Measurements from ENCODE around the gene CLDN5. TPM values are rescaled to one million over a fixed set of nuclear protein-coding genes. Genes with fewer than 3 reads are reported as not detected.

Gene CLDN5
- polyA plus RNA-seq, 10 donors, result 24.7 to 68.9 (median 44.7) TPM

DNA sequence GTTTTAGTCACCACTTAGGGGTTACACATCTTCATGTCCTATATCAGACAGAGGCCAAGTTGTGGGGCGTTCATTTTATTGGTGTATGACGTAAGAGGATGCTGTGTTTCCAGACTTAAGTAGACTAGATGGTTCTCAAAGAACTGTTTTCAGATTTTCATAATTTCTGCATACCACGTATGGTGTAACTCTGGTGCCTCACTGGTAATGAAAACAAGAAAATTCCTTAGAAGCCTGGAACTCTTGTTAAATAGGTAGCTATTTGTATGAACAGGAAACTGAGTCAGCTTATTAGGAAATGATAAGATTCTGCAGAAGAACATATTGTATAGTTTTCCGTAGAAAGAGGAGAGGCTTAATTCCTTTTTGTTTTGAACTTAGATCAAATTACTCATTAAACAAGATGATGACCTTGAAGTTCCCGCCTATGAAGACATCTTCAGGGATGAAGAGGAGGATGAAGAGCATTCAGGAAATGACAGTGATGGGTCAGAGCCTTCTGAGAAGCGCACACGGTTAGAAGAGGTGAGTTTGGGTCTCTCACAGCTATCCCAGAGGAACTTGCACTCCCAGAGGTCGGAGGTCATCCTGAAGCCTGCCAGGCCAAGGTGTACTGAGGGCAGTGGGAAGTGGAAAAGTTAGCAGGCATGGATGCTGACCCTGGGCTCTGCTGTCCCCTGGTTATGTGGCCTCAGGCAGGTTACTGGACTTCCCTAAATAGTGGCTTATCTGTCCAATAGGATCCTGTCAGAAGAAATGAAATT, 40.5 kb downstream of the CLDN5 start:
- no peak for DNase-seq

DNA sequence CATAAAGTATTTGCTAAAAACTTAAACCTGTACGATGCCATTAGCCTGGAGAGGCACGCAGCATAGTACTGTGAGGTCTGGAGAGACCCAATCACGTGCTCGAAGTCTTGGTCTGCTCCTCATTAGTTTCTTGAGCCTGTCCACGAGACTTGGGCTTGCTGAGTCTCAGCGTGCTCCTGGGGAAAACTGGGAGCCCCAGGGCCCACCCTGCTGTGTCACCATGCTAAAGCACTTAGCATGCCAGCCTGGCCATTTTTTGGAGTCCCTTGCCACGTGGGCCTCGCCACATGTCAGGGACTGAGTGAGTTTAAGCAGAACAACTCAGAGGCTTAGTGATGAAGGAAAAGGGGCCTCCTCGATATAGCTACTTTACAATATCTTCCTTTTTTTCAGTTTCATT, 41.9 kb downstream of the CLDN5 start:
- no peak for DNase-seq

- no peak for DNase-seq
Observed at GRCh38 chr22:19480789-19481188, 43.4 kb downstream of the CLDN5 start.

GRCh38 chr22:19480173-19480568, 44.0 kb downstream of the CLDN5 start:
- DNase-seq, result no peak

DNA sequence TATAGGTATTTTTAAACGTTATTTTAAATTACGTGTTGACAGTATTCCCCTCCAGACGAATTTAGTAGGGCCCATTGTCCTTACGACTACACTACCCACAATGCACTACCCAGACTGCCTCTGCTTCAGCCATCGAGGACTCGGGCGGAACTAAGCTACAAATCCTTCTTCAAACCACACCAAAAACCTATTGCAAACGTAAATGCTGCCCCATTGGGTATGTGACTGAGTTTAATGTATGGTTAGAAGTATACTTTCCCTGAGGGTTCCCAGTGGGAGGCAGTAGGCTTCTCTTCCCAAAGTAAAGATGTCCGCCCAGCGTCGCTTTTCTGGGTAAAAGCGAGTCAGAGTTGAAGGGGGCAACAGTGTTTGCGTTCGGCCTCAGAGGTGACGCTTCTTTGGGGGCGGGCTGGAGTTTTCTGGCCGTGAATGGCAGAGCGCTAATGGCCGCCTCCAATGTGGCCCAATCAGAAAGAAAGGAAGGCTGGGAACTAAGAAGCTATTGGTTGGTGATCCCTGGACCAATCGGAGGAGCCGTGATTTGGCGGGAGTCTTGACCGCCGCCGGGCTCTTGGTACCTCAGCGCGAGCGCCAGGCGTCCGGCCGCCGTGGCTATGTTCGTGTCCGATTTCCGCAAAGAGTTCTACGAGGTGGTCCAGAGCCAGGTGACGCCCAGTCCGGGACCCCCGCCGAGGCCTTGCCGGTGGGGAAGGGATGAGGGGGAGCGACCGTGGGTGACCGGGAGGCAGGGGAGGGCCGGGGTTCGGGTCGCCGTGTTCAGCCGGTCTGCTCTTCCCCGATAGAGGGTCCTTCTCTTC, 44.6 kb downstream of the CLDN5 start, which contains the start of gene CDC45:
CDC45 (plus strand) TSS at position 566 of the 818 bp plus-strand sequence; CDS start at position 615, 49 bp downstream.
- DNase-seq, result peak; percentile 98 to 99 (median 99)

DNA sequence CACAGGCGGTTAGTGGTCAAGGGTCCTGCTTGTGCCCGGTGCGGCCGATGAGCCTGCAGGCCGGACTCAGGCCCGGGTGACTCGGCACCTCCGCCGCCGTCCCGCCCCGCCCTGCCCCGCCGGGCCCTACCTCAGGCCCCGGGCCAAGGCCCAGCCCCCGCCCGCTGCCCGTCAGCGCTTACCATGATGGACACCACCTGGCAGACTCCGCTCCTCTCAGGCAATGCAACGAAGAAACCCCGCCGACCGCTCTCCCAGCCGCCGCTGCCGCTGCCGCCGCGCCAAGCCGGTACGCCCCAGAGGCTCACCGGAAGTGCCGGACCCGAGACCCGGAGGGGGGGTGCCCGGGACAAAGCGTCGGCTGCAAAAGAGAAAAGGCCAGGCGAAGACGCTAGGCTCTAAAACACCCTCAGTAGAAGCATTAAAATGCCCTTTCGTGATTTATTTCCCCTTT, 45.3 kb downstream of the CLDN5 start, which contains the start of gene UFD1:
UFD1 (minus strand) TSS at position 293 of the 454 bp plus-strand sequence; CDS start at position 185, 108 bp downstream.
- DNase-seq, result peak in 1 of 3 donors; percentile 28

- peak in 1 of 3 donors; percentile 20 for DNase-seq
Observed at GRCh38 chr22:19478045-19478900, 45.9 kb downstream of the CLDN5 start.

DNA sequence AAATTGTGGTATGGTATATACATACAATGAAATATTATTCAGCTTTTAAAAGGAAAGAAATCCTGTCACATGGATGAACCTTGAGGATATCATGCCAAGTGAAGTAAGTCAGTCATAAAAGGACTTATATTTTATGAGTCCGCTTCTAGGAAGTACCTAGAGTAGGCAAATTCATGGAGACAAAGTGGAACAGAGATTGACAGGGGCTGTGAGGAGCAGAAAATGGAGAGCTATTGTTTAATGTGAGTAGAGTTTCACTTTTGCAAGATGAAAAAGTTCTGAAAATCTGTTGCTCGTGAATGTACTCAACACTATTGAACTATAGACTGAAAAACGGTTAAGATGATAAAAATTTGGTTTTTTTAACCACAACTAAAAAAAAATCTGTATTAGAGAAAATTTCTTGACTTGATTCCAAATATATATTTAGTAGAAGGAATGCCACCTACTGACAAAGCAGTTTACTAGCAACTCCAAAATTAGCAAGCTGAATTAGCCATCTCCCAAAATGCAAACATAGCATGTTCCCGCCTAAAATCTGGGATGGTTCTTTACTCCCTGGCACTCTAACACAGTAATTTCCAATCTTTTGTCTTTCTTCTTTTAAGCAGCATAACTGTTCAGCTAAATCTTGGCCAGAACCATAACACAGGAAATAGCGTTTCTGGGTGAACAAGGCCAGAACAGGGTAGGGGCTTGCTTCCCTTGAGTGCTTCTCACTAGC, 46.7 kb downstream of the CLDN5 start:
- peak in 2 of 3 donors; percentile 1 to 36 for DNase-seq

DNA sequence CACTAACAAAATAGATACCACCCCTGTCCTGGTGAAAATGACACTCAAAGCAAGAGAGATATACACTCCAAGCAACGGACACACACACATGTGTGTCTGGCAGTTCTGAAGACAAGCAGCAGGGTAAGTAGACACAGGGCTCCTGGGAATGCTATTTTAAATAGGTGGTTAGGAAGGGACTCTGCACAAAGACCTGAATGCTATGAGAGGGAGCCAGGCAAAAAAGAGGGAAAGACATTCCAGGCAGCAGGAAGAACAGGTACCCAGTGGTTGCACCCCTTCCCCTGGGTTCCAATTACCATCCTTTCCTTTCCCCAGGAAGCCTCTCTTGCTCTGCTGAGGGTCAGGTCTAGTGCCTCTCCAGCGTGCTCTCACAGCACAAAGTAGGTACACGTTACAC, 48.2 kb downstream of the CLDN5 start:
- DNase-seq, result no peak

GRCh38 chr22:19473578-19473977, 50.6 kb downstream of the CLDN5 start:
- no peak for DNase-seq

Other genes with a start within 250 kb of the CLDN5 start
- 10 to 100 TPM; 11.6 to 27.6 (median 18.6) TPM for gene CLTCL1, start 232.7 kb downstream of the CLDN5 start, polyA plus RNA-seq (ENCODE audit: insufficient read length in 10 of 10)
- 10 to 100 TPM; 15.4 to 21.8 (median 17.5) TPM for gene HIRA, start 92.7 kb downstream of the CLDN5 start, polyA plus RNA-seq (ENCODE audit: insufficient read length in 10 of 10)
- gene MRPL40, start 91.9 kb downstream of the CLDN5 start, polyA plus RNA-seq (ENCODE audit: insufficient read length in 10 of 10), result 10 to 100 TPM; 28.0 to 36.7 (median 32.4) TPM
- 10 to 100 TPM; 29.0 to 38.4 (median 33.8) TPM for gene C22orf39, start 76.7 kb downstream of the CLDN5 start, polyA plus RNA-seq (ENCODE audit: insufficient read length in 10 of 10)
- gene UFD1, start 45.2 kb downstream of the CLDN5 start, polyA plus RNA-seq (ENCODE audit: insufficient read length in 10 of 10), result 10 to 100 TPM; 36.4 to 53.2 (median 41.2) TPM
- 10 to 100 TPM in 5 of 10 donors, 1 to 10 TPM in 5; 6.6 to 12.6 (median 9.6) TPM for gene CDC45, start 44.5 kb downstream of the CLDN5 start, polyA plus RNA-seq (ENCODE audit: insufficient read length in 10 of 10)
- gene SEPTIN5, start 190.1 kb upstream of the CLDN5 start, polyA plus RNA-seq (ENCODE audit: insufficient read length in 10 of 10), result 100 to 1,000 TPM in 8 of 10 donors, 10 to 100 TPM in 2; 83.2 to 122 (median 105) TPM
- gene GP1BB, start 199.1 kb upstream of the CLDN5 start, polyA plus RNA-seq (ENCODE audit: insufficient read length in 10 of 10), result 10 to 100 TPM in 7 of 10 donors, 1 to 10 TPM in 3; 4.2 to 15.9 (median 12.4) TPM
- 10 to 100 TPM in 1 of 10 donors, 1 to 10 TPM in 9; 5.3 to 16.6 (median 7.6) TPM for gene TBX1, start 236.4 kb upstream of the CLDN5 start, polyA plus RNA-seq (ENCODE audit: insufficient read length in 10 of 10)